HG03025 (cell line): ENCODE results near the gene LCLAT1.
"Not testable (repeated sequence)": the region's sequence is repeated elsewhere in the genome, so short reads cannot be mapped to it uniquely, and the experiment has no call there.

Experiments used
- ATAC-seq: cut with Tn5 transposase; IDR thresholded peaks from one replicate; pipeline ENCODE4 v1.9.1; 2021; ENCODE audit warnings: mild to moderate bottlenecking, moderate library complexity; ENCODE audit not compliant: unreplicated experiment, low FRiP score

The LCLAT1 gene

DNA sequence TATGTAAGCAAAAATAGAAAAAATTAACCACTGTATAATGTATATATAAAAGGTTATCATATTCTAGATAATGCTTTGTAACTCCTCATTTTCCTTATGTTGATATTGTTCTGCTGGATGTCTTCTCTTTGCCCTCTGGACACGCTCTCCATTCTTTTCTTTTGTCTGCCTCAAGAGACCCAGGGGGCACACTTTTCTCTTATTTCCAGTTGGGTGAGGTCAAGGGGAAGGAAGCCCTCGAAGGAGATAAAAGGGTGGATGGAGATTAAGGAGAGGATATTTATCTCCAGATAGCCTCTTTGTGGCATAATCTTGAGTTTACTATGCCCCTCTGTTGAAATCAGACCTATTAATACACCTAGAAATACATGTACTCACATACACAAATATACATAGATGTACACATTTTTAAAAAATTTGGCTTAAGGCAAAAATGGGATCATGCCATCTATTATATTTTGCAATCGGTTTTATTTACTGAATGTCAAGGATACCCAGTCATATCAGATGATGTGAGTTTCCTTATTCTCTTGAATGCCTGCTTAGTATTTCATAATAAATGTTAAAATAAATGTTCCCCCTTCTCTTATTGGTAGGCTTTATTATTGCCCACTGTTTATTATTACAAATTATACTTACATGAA is 65.3 kb downstream of the LCLAT1 start:
- no peak for ATAC-seq

DNA sequence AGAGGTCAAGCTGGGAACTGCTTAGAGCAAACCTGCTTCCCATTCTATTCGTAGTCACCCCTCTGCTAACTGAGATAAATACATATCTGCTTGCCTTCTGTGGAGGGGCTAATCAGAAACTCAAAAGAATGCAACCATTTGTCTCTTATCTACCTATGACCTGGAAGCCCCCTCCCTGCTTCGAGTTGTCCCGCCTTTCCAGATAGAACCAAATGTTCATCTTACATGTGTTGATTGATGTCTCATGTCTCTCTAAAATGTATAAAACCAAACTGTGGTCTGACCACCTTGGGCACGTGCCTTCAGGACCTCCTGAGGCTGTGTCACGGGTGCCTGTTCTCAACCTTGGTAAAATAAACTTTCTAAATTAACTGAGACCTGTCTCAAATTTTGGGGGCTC is 66.6 kb downstream of the LCLAT1 start:
- not testable (repeated sequence) for ATAC-seq

DNA sequence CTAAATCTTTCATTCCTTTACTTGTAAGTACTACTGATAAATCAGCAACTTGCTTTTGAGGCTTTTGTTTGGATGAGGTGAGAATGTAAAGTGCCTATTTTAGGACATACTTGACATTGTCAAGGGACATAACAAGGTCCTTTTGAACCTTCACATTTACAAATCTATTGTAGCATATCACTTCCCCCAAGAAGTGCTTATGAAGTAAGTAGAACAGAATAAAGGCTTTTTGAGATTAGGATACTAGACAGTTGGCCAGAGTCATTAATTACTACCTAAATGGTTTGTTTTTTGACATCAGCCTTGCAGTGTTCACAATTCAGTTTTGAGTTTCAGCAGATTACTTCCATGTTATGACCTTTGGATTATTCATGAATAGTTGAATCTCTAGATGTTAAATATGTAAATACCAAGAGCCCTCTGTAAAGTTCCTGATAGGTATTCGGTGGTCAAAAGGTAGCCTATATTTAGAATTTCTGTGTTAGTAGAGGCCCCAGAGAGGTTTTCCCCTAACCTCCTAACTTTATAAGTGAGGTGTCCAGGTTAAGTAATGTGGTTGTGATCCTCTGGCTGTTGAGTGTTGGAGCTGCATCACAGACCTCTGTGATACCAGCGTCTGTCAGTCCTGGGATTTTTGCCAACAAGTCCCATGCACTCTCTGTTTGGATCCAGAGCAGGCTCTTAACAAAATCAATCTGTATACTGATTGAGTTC is 67.2 kb downstream of the LCLAT1 start:
- ATAC-seq: no peak

DNA sequence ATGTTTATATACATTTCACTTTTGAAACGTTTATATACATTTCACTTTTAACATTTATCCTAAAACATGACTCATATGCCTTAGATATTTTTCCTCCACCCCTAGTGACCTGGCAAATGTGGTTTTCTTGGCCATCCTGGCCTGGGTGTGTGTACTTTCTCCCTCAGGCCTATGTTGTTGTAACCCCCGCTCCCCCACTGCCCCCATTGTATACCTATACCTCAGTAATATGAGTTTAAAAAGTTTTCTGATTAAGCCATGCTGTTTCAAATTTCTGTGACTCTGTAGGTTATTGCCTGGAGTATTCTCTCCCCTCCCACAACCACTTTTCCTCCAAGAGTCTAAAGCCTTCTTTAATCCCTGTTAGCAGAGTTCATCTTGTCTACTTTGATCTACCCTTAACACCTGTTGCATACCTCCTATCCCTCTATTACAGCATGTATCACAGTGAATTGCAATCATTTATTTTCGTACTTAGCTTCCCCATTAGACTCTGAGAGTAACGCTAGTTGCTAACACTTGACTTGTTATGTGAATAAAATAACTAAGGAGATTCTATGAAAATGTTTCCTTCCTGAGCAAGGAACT is 67.9 kb downstream of the LCLAT1 start:
- no peak for ATAC-seq

DNA sequence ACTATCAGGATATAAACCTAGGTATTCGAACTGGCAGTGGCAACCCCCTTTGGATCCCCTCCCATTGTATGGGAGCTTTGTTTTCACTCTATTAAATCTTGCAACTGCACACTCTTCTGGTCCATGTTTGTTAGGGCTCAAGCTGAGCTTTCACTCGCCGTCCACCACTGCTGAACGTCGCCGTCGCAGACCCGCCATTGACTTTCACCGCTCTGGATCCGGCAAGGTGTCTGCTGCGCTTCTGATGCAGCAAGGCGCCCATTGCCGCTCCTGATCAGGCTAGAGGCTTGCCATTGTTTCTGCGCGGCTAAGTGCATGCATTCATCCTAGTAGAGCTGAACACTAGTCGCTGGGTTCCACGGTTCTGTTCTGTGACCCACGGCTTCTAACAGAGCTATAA is 69.1 kb downstream of the LCLAT1 start:
- ATAC-seq: no peak

DNA sequence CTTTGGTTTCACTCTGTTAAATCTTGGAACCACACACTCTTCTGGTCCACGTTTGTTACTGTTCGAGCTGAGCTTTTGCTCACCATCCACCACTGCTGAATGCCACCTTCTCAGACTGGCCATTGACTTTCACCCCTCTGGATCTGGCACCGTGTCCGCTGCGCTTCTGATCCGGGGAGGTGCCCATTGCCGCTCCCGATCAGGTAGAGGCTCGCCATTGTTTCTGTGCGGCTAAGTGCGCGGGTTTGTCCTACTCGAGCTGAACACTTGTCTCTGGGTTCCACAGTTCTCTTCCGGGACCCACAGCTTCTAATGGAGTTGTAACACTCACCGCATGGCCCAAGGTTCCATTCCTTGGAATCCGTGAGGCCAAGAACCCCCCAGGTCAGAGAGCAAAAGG is 72.8 kb downstream of the LCLAT1 start:
- ATAC-seq: no peak

DNA sequence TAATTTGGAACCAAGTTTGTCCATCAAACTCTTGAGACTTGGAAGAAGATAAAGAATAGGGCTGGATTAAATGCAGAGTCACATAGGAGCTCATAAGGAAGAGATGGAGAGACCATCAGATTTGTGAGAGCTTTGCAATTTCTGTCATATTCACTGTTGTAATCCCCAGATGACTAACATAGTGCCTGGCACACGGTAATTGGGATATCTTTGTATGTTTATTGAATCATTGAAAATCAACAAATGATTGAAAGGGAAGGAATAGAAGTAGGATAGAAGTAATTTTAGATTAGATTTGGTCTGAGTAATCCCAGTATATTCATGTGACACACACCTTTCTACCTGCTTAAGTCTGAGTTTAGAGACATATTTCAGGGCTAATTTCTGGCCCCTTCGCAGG is 75.4 kb downstream of the LCLAT1 start:
- ATAC-seq: no peak

DNA sequence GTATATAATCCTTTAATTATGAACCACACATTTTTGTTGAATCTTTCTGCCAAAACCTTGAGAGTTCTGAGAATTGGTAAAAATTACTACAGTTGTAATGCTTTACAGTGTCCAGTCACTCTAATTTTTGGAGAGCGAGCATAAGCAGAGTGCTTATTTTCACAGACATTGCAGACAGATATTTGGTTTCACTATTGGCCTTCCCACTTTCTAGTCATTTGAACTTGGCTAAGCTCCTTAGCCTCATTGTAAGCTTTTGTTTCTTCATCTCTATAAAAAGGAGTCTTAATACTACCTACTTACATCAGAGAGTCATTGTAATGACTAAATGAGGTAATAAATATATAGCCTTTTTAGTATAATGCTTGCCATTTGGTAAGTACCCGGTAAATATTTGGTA is 80.4 kb downstream of the LCLAT1 start:
- no peak for ATAC-seq

DNA sequence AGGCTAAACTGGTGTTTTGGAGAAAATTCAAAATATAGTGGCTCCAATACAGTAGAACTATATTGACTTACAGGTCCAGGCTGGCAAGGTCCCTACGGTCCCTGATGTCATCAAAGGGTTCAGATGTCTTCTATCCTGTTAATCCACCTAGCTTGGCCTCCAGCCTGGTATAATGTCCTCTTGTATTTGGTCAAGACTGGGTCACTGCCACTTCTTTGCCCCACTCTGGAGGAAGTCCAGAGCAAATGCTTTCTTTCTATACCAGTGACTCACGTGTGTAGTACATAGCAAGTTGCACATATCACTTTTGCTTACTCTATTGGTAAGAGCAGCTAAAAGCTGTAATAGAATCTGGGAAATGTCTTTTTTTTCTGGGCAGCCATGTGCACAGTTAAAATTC is 80.8 kb downstream of the LCLAT1 start:
- ATAC-seq: no peak

DNA sequence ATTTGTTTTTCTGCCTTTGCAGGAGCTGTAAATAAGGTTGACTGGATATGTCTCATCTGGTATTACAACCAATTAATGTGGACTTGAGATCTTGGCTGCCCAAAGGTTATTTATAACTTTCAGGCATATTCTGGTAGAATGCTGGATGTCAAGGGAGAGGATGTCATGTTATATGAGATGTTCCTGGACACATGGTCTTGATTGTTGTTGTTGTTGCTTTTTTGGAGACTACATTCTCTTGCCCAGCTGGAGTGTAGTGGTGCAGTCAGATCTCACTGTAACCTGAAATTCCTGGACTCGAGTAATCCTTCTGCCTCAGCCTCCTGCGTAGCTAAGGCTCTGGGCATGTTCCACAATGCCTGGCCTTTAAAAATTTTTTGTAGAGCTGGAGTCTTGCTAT is 83.3 kb downstream of the LCLAT1 start:
- no peak for ATAC-seq

DNA sequence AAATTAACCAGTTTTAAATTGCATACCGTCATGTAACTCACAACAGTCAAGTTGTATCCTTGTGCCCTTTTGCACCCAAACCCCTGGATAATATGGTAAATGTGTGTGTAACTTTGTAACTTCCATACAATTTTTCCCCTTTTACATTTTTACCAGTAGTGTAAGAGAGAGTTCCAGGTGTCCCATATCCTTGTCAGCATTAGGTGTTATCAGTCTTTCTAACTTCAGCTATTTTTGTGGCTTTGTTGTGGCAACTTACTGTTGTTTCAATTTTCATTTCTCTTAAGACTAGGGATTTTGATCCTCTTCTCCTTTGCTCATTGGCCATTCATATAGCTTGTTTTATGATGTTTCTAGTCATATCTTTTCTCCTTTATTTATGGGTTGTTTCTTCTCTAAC is 94.6 kb downstream of the LCLAT1 start:
- no peak for ATAC-seq

DNA sequence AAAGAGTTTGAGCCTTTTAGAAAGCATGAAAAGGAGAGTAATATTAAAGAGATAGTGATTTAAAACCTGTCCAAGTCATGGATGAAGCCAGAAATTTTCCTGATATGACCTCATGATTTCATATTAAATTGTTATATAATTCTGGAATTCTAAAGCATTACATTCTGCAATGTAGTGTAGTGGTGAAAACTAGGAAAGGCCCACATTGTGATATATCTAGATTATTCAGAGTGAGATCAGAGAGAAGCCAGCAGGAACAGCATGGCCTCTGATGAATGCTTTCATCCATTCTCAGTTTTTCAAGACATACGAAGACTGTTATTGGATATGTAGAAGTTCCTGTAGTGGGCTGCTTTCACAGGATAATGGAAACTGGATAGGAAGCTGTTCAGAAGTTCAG is 98.8 kb downstream of the LCLAT1 start:
- no peak for ATAC-seq

DNA sequence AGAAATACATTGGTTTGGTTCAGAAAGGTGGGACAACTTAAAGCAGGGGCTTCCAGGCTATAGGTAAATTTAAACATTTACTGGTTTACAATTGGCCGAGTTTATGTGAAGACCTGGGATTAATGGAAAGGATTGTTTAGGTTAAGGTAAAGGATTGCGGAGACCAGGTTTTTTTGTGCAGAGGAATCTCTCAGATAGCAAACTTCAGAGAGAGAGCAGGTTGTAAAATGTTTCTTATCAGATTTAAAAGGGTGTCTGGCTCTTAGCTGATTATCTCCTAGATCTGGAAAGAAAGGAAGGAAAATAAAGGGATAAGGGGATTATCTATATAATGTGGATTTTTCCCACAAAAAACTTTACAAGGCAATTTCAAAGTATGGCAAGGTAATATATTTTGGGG is 101.3 kb downstream of the LCLAT1 start:
- ATAC-seq: no peak

DNA sequence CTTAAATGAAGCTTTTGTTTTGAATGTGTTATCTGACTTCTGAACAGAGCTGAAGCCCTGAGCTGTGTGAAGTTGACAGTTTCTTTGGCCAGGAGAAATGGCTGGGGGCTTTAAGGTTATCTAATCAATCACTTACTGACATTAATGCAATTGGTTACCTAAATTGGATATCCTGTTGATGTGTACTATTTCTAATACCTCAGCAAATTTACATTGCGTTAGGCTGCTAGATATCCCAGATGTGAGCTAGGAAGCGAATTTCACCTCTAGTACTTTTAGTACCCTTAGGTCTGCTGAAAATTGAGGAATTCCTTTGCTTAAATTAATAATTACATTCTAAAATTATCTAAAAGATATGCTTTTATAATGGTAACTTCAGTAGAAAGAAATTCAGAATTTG is 102.0 kb downstream of the LCLAT1 start:
- no peak for ATAC-seq

DNA sequence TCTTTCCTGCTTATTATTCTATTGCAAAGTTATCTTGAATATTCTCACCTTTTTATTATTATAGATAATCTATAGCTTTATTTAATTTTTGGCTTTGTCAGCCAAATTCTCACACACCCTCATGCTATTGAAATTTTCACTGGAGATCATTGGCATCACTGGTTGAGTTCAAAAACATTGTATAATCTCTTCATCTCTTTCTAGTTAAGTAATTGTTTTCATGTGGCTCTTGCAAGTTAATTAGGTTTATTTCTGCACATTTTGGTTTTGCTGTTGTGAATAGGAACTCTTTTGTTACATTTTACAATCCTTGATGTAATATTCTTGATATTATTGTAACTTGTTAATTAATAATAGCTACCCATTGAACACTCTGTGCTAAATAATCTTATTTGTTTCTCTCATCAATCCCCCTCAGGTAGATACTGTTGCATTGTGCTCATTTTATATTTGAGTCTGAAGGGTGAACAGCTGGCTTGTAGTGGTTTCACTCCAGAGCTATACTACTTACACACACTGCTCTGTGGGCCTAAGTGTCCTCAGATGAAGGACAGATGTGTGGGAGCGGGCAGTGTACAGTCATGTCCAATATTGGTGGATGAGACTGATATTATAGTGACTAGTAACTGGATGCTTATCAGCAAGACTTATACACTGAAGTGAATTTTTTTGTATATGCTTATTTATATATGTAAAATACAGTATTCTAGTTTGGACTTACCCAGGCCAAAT is 112.7 kb downstream of the LCLAT1 start:
- no peak for ATAC-seq

DNA sequence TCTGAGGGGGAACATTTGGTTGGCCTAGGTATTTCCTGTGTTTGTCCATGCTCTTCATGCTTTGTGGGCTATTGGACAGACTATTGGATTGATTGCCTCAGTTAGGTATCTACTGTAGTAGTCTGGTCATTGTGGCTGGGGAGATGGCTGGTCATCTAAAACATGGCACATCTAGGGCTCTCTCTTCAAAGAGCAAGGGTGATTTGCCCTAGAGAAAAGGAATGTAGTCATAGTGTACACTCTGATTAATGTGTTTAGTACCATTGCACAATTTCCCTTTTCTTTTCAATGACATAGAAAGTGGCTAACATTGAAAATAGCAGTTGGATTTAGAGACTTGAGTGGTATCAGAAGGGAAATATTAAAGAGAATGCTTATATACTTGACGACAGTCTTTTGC is 114.3 kb downstream of the LCLAT1 start:
- ATAC-seq: no peak

DNA sequence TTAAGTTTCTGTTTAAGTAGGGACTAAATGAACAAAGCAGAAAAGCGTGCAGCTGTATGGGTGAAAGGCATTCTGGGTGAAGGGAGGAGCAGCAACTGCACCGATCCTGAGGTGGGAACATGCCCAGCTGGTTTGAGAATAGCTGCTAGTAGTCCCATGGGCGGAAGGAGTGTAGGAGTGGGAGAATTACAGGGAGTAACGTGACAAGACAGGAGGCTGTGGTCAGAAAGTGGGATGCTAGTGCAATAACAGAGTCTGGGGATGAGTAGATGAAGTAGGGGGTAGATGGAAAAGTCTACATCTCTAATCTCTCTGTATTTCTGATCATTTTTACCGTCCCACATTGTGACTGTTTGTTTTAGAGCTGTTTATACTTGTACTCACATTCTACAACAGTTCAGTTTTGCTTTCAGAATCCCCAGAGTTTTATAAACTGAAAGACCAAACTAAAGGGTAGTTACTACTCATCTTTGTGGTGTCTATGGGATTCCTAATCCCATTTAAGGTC is 118.9 kb downstream of the LCLAT1 start:
- no peak for ATAC-seq

DNA sequence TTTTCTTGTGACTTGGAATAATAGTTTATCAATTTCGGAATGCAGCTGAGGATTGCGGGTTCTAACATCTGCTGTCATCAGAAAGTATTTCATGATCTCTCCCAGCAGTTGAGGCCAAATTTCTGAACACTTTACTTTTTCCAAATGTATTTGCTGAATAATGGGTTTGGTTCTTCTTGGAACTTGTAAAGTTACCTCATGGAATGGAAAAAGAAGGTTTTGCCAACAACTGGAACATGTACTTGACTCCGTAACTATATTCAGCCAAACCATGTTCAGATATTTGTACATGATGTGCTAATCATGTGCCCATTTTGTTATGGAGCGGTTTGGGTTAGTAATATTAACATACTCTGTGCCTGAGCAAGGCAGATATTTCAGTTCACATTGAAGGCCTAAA is 119.6 kb downstream of the LCLAT1 start:
- no peak for ATAC-seq

DNA sequence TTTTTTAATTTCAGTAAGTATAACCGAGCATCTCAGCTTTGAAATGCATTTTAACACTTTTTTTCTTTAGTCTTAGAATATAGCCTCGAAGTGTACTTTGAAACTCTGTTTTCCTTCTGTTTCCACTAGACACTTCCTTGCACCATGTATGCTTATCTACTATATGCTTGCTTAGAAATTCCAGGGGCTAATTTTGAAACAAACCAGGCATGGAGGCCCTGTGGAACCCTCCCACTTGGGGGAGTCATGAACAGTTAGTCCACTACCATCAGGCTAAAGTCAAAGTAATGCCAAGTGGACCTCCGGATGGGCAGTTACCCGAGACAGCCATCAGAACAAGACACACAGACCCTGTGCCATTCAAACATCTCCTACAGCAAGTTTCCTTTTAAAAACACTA is 120.3 kb downstream of the LCLAT1 start:
- no peak for ATAC-seq

DNA sequence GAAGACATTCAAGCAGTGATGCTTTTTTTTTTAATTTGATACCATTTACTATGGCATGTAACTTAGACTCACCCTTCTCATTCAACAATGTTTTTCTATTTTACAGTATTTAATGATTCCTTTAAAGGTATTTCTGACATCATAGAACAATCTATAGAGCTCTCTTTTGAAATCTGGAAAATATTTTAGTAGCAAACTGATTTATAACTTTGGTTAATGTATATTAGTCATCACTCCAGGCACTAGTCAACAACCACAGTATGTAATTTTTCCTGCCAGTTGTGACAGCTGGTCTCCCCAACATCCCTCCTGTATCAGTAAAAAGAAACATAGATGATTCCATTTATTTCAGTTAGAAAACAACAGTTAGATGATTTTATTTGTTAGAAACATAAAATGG is 122.9 kb downstream of the LCLAT1 start:
- no peak for ATAC-seq

DNA sequence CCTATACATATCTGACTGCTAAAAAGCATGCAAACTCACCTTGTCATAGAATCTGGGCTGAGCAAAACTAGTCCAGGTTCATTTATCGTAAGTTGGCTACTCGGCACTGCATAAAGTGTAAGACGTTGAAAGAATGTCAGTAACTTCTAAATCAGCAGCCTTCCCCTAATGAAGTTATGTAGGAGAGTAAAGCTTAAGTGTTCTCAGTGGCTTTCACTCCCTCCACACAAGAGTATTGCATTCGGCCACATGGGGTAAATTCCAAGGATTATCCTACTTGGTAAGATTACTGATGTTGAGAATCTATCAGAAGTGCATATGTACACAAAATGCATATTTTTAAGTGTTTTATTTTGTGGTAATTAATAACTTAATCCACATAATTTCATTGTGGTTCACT is 130.1 kb downstream of the LCLAT1 start:
- no peak for ATAC-seq
